Measurements from ENCODE around the gene CEP20.

CEP20 gene

GRCh38 chr16:15899538-15900100 lies 11.2 kb upstream of the CEP20 start:
- DNase-seq: no peak
- intact Hi-C loops (cut with DNase I): no loop called here

DNA sequence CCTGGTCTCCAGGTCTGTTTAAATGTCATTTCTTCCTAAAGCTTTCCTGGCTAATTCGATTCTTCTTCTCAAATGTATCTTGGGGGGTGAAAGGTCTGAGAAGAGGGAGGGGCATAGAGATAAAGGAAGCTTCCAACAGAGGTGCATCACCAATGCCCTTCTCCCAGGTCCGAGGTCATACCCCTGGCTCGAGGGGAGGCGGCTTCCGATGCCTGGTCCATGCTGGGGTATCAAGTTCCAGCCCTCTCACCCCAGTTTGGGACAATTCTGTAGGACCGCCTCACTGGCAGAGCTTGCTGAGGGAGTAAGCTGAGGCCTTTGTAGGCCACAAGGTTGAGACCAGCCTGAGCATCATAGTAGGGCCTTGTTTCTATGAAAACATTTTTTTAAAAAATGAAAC lies 10.3 kb upstream of the CEP20 start:
- intact Hi-C loops (cut with DNase I): no loop called here
- DNase-seq: no peak

DNA sequence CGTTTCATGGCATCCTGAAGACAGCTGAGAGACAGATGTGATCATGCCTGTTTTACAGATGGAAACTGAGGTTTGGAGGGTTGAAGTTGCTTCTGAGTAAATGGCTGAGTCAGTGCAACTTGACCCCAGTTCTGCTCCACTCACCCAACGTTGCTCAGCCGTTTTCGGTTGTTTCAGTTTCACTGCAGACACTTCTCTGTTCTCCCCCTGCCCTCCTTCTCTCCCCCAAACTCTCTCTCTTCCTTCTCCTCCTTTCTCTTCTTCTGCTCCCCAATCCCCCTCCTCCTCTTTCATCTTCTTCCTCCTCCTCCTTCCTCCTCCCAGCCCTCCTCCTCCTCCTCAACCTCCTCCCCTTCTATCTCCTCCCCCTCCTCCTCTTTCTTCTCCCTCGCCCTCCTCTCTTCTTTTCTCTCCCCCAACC lies 9.4 kb upstream of the CEP20 start:
- intact Hi-C loops (cut with DNase I): no loop called here

DNA sequence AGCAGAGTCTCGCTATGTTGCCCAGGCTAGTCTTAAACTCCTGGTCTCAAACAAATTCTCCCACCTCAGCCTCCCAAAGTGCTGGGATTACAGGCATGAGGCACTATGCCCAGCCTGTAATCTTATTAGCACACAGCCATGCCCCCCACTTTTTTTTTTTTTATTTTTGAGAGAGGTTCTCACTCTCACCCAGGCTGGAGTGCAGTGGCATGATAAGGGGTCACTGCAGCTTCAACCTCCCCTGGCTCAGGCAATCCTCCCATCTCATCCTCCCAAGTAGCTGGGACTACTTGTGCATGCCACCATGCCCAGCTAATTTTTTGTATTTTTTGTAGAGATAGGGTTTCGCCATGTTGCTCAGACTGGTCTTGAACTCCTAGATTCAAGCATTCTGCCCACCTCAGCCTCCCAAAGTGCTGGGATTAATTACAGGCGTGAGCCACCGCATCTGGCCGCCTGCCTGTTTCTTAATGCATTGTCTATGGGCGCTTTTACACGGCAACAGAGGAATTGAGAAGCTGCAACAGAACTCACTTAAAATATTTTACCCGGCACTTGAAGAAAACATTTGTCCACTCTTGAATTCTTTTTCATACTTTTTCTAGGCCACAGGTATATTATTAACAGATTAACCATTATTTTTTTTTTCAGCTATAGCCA lies 8.8 kb upstream of the CEP20 start:
- no peak for DNase-seq
- intact Hi-C loops (cut with DNase I): no loop called here

More for the DNA sequence above, 9.4 kb upstream of the CEP20 start:
- no peak for DNase-seq

DNA sequence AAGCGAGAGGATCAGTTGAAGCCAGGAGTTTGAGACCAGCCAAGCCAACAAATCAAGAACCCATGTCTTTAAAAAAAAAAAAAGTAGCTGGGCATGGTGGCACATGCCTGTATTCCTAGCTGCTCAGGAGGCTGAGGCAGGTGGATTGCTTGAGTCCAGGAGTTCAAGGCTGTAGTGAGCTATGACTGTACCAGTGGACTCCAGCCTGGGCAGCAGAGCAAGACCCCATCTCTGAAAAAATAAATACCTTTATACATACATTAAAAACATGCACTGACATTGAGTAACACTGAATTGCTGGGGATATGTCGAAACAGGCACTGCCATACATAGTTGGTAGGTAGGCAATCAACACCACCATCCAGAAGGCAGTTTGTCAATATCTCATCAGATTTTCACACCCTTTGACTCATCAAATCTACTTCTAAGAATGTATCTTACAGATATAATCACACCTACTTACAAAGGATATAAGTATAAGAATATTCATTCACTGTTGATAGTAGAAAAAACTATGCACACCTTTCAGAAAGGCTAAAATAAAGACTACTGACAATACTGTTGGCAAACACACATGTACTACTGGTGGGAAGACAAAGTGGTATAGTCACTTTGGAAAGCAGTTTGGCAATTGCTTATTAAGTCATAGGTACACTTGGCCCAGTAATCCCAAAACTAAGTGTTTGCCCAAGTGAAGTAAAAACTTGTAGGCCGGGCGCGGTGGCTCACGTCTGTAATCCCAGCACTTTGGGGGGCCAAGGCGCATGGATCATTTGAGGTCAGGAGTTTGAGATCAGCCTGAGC lies 6.4 kb upstream of the CEP20 start:
- intact Hi-C loops (cut with DNase I): no loop called here

DNA sequence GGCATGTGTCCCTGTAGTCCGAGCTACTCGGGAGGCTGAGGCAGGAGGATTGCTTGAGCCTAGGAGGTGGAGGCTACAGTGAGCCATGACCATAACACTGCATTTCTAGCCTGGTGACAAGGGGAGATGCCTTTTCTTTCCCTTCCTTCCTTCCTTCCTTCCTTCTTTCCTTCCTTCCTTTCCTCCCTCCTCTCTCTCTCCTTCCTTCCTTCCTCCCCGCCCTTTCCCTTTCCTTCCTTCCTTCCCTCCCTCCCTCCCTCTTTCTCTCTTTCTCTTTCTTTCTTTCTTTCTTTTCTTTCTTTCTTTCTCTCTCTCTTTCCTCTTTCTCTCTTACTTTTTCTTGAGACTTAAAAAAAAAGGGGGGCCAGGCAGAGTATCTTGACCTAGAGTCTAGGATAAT lies 3.1 kb upstream of the CEP20 start:
- intact Hi-C loops (cut with DNase I): no loop called here
- DNase-seq: no peak

More for the DNA sequence above, 6.4 kb upstream of the CEP20 start:
- no peak for DNase-seq

GRCh38 chr16:15887283-15887682 lies 1.1 kb downstream of the CEP20 start:
- DNase-seq: no peak
- intact Hi-C loops (cut with DNase I): no loop called here

DNA sequence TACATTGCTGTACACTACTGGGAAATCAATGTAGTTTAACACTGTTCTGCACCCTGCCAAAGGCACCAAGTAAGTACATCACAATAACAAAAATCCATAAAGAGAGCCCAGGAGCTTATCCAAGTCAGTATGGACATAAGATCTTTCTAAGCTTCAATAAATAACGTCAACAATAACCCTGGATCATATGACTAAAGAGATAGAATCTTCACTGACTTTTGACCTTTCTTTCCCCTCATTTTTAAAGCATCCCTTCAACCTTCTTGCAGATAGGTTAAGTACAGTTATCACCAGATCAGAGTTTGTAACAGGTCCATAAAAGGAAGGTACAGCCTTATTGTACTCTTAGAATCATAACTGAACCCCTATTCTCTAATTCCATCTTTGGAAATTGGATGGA lies 2.3 kb downstream of the CEP20 start:
- intact Hi-C loops (cut with DNase I): no loop called here

DNA sequence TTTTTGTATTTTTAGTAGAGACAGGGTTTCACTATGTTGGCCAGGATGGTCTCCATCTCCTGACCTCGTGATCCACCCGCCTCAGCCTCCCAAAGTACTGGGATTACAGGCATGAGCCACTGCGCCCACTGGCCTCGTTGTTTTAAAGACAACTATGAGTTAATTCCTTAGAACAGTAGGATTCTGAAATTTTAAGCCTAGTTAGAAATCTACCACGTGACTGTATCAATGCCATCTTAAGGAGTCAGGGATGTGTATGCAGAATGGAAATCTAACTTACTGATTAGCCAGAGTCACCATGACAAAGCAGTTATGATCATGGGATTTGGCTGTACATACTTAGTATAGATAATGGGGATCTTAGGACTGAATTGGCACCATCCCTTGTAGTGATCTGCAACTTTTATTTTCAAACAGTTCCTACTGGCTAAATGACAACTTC lies 2.8 kb downstream of the CEP20 start:
- no peak for DNase-seq
- intact Hi-C loops (cut with DNase I): no loop called here

More for the DNA sequence above, 2.3 kb downstream of the CEP20 start:
- DNase-seq: no peak

GRCh38 chr16:15882563-15882962 lies 5.8 kb downstream of the CEP20 start:
- intact Hi-C loops (cut with DNase I): no loop called here
- no peak for DNase-seq

GRCh38 chr16:15881794-15882379 lies 6.5 kb downstream of the CEP20 start:
- intact Hi-C loops (cut with DNase I): no loop called here
- DNase-seq: no peak

DNA sequence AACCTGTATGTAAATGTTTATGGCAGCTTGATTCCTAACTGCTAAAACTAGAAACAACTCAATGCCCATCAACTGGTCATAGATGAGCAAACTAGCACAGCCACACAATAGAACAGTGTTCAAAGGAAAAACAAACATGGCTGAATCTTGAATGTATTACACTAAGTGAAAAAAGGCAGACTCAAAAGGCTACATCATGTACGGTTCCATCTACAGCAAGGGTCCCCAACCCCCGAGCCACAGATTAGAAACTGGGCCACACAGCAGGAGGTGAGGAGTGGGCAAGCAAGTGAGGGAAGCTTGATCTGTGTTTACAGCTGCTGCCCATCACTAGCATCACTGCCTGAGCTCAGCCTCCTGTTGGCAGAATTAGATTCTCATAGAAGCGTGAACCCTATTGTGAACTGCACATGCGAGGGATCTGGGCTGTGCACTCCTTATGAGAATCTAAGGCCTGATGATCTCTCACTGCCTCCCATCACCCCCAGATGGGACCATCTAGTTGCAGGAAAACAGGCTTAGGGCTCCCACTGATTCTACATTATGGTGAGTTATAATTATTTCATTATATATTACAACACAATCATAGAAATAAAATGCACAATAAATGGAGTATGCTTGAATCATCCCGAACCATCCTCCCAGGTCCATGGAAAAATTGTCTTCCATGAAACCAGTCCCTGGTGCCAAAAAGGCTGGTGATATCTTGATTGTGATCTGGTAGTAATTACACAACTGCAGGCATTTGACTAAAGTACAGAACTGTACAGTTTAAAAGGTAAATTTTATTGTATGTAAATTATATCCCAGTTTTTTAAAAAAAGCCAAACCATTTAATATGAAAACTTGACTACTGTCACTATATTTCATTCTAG lies 7.7 kb downstream of the CEP20 start:
- intact Hi-C loops (cut with DNase I): no loop called here

DNA sequence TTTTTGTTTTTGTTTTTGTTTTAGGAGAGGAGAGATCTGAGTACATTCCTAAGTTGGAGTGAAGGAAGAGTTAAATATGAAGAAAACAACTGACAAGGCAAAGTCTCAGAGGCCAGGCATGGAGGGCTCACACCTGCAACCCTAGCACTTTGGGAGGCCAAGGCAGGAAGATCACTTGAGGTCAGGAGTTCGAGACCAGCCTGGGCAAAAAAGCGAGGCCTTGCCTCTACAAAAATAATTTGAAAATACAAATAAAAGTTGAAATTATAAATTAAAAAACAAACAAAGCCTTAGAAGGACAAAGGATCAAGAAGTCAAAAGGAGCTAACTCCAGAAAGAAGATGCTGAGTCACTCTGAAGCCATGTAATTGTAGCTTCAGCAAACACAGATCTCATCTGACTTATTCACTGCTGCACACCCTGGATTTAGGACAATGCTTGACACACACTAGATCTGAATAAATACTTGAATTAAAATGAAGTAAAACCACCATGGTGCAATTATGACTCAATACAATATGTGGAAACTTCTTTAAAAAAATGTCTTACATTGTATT lies 9.1 kb downstream of the CEP20 start:
- no peak for DNase-seq
- intact Hi-C loops (cut with DNase I): no loop called here

More for the DNA sequence above, 7.7 kb downstream of the CEP20 start:
- DNase-seq: no peak

DNA sequence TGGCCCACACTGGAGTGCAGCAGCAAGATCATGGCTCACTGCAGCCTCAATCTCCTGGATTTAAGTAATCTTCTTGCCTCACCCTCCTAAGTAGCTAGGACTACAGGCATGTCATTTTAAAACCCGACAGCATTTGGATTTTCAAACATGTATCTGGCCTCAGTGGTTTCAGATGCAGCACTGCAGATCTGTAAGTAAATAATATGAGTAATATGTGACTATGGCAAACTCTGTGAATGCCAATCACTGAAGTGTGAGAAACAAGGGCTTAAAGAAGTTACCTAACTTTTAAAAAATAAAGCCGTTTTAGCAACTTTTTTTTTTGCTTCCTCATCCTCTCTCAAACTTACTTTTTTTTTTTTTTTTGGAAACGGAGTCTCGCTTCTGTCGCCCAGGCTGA lies 11.9 kb downstream of the CEP20 start:
- DNase-seq: no peak
- intact Hi-C loops (cut with DNase I): no loop called here

DNA sequence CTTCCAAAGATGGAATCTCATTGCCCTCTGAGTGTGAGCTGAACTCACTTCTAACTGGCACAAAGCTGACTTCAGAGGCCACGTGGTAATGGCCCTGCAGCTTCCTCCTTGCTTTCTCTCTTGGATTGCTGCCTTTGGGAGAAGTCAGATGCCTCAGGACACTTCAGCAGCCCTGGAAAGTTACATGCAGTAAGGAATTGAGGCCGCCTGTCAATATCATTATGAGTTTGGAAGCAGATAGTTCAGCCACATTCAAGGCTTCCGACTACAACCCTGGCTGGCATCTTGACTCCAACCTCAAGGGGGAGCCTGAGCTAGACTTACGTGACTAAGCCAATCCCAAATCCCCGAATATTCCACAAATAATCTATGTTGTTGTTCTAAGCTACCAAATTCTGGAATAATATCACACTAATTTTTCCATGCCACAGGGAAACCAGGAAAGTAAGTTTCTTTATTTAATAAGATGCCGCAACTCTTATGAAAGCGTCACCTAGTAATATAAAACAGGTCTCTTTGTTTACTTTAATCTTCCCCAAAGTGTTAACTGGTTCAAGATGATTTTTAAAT lies 13.6 kb downstream of the CEP20 start:
- peak in 7 of 10 donors; percentile 23 to 85 (median 44) for DNase-seq
- intact Hi-C loops (cut with DNase I): no loop called here

- intact Hi-C loops (cut with DNase I): no loop called here
These were observed 14.7 kb downstream of the CEP20 start for GRCh38 chr16:15873737-15874136.

DNA sequence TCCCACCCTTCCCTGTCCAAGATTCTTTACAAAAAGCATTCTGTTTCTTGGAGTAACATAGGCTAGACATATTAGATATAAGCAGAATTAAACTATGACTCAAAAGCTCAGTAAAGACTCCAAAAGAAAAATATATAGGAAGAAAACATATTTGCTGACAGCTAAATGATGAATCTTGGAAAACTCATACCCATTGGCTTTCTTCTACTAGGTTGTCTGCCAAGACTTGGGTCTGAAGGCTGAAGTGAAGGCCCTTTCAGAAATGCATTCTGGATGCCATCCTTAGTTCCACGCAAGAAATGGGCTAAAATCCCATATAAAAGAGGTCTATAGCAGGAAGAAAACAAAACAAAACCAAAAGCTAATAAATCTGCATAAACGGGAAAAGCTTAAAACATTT lies 15.1 kb downstream of the CEP20 start:
- intact Hi-C loops (cut with DNase I): no loop called here
- DNase-seq: no peak

More at GRCh38 chr16:15873737-15874136, 14.7 kb downstream of the CEP20 start:
- DNase-seq: no peak

GRCh38 chr16:15870011-15870410 lies 18.4 kb downstream of the CEP20 start:
- no peak for DNase-seq
- intact Hi-C loops (cut with DNase I): no loop called here

DNA sequence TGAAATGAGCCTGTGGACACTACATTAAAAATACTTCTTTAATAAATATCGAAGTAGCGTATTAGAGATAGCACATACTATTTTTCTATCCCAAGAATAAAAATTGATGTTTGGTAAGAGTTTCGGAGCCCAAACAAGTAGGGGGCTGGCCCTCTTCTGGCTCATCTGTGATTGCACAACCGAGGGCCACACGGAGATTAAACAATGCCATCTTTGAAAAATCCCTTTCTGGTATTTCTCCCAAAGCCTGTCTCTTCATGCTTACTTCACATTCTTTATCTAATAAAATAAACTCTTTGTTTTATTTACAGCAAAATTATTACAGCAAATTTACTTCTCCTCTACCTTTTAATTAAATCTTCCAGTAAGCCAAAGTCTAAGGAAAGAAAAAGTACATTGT lies 22.0 kb downstream of the CEP20 start:
- peak in 1 of 10 donors; percentile 17 for DNase-seq
- intact Hi-C loops (cut with DNase I): no loop called here

- no peak for DNase-seq
These were observed 22.7 kb downstream of the CEP20 start for GRCh38 chr16:15865742-15866141.

More at GRCh38 chr16:15865742-15866141, 22.7 kb downstream of the CEP20 start:
- intact Hi-C loops (cut with DNase I): no loop called here
